ENCODE data around the gene ARHGAP26.

Gene ARHGAP26

DNA sequence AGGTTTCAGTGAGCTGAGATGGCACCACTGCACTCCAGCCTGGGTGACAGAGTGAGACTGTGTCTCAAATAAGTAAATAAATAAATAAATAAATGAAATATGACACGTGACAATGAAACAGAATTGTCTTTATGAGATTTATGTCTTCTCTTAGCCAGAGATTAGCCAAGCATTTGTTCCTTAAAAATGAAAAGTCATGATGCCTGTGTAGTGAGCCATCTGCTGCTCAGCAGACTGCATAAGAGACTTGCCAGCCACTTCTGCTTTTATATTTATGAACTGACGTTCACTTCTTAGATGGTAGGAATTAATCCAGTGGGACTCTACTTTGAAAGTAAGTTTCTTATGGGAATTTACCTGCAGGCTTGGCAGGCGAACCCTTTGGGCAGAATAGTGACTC, 405.9 kb downstream of the ARHGAP26 start:
- DNase-seq: no peak

DNA sequence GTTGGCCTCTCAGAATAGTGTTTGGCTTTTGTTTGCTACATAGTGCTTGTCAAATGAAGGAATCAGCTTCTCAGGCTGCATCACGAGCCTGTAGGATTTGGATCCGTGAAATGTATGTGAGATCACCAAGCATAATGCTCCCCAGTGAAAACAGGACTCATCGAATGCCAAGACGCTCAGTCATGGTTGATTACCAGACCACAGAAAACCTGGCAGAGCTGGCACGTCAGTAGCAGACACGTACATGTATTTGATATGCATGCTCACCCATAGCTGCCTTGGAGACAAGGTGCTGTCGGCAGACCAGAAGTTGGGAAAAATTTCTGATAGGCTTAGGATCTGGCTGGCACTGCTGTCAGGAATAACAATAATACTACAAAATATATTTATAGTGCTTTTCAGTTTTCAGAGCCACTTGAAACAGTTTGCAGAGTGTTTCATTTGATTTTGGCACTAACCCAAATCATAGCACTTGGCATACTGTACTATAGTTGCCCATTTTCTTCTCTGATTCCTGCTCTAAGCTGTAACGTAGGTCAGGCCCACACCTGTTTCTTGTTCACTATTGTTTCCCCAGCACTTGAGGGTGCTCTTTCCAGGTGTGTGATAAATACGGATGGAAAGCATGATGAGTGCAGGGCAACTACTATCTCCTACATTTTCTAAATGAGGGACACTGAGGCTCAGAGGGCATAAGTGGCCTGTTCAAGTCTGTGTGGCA, 407.2 kb downstream of the ARHGAP26 start:
- peak; percentile 91 for DNase-seq

- DNase-seq: no peak
Measured at GRCh38 chr5:143179126-143179740, 409.1 kb downstream of the ARHGAP26 start.

DNA sequence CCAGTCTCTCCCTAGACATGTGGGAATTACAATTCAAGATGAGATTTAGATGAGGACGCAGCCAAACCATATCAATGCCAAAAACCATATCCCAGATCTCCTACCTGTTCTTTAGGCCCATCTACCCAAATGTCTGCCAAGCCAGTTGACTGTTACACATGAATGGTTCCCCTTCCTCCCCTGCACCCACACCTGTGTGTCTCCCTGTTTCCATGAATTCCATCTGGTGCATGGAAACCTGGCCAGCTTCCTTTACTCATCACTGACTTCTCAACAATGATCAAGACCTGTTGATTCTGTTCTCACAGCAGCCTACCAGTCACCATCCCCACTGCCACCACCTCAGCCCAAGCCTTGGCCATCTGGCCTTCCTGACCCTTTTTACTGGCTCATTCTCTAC, 410.6 kb downstream of the ARHGAP26 start:
- no peak for DNase-seq

- DNase-seq: no peak
Measured at GRCh38 chr5:143181173-143181572, 411.0 kb downstream of the ARHGAP26 start.

DNA sequence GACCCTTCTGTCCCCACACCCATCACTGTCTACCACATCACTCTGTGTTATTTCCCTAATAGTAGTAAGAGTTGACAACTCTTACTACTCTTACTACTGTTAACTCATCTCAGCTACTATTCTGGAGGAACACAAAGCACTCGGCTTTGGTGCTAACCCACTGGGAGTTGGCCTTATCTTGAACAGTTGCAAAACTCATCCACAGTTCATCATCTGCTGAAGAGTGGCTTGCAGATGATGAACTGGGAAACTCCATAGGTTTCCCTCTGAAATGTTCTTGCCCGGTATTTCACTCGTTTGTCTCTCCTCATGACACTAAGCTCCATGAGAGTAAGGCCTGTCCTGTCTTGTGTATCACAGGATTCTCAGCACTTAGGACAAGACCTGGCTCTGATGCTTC, 411.9 kb downstream of the ARHGAP26 start:
- no peak for DNase-seq

DNA sequence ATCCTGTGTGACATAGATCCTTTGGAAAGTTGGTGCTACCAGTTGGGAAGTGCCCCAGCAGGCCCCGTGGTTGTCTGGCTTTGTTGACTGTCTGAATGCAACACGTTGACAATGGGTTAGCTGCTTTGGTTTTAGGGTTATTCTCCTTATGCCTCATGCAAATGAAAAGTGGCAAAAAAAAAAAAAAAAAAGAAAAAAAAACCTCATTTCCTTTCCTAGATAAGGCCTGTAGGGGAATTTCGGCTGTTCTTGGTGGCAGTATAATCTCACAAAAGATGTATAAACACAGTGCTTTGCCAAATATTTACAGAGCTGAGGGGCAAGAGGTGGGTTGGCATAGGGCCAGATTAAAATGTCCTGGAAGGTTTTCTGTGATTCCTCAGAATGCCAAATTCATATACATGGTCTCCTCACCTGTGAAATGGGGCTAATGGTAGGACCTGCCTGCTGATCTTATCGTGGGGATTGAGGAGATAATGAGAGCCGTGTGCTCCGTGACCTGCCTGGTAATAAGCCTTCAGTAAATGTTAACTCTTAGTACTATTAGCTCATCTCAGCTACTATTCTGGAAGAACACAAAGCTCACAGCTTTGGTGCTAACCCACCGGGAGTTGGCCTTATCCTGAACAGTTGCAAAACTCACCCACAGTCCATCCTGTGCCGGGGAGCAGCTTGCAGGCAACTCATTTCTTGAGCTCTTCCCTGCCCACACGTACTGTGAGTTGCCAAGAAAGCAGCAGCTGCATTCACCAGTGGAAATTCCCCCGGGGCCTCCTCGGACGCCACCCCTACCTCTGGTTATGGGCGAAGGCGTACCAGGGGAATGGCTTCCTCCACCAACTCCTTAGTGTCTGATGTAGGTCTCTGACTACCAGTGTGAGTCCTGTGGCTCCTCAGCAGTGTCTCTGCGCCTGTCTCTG, 413.0 kb downstream of the ARHGAP26 start:
- DNase-seq: no peak

- no peak for DNase-seq
Measured at GRCh38 chr5:143183989-143184388, 413.8 kb downstream of the ARHGAP26 start.

- DNase-seq: peak; percentile 33
Measured at GRCh38 chr5:143186623-143187022, 416.4 kb downstream of the ARHGAP26 start.

DNA sequence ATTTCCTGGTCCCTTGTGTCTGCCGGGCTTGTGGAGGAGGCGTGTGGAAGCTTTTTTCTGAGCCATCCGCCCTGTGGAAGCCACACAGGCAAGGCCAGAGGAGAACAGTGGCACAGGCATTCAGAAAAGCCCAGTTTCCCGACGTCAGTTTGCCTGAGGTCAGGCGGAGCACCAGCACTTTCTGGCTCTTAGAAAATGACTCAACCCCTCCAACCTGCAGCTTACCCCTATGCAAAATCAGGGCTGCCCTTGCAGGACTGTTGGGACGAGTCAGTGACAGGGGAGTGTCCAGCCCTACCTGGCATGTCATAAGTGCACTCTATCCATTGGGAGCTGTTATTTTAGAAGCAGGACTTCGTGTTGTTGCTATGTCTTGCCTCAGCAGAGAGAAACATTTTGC, 417.3 kb downstream of the ARHGAP26 start:
- DNase-seq: no peak

DNA sequence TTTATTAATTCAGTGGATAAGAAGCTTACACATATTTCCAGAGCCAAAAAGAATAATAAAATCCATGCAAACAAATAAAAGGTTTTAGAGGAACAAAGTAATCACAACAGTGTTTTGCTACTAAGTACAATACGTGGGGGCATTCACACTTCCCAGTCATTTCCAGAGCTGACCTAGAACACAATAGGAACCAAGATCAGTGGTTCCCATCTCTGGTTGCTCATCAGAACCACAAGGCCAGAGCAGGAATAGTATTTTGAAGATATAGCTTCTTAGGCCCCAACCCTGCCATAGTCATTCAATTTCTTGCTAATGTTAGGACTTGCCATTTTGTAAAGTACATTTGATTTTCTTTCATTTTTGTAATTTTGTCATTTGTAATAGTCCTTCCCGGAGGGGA, 417.9 kb downstream of the ARHGAP26 start:
- DNase-seq: no peak

- DNase-seq: no peak
Measured at GRCh38 chr5:143188692-143189091, 418.5 kb downstream of the ARHGAP26 start.

DNA sequence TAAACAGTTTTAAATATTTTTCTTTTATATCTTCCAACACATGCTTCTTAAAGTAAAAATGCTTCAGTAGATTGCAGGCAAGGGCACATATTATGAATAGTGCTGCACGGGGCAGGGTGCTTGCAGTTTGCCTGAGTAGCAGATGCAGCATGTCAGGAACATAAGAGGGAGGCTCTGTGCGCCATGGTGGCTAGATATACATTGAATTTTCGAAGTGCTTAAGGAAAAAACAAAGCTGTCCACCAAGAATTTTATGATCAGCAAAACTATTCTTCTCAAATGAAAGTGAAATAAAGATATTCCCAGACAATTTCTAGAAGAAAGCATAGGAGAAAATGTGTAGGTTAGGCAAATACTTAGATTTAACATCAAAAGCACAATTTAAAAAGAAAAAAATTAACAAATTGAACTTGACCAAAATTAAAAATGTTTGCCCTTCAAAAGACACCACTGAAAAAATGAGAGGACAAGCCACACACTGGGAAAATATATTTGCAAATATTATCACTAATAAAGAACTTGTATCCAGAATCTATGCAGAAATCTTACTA, 420.2 kb downstream of the ARHGAP26 start:
- no peak for DNase-seq

DNA sequence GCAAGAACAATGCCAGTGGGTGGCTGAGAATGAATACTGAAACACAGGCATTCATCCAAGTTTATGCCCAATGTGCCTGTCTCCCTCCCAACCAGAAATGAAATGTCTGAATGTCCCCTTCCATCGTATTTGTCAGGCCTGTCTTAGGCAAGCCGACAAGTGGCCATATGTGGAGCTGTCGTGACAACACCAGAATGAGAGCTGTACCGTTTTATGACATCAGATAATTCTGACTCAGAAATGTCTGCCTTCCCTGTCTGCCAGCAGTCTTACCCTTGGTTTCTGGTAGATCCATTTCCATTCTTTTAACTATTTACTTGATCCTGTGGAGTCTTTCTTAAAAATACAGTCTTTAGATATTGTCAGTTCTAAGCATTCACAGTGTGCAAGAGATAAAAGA, 421.5 kb downstream of the ARHGAP26 start:
- no peak for DNase-seq

DNA sequence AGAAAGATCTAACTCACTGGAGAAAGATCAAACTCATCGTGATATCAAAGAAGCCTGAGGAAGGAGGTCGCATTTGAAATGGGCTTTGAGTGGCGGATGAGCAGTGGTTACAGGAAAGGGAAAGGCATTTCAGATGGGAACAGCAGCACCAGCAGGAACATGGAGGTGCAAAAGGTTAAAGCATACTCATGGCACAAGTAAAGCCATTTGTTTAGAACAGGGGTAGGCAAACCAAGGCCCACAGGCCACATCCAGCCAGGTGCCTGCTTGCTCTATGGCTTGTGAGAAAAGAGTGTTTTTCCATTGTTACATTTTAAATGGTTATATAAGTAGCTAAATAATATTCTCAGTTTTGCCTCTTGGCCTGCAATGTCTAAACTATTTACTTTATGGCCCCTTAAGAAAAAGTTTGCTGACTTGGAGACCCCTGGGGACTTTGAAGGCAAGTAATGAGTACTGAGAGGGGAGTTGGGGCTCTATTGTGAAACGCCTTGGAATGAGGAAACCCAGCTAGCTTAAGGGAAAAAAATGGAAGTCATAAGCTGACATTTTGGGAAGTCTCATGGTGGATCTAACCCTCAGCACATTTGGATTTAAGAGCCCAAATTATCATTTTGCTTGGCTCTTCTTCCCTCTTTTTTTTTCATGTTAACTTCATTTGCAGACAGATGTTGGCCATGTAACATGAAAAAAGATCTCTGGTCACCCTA, 422.2 kb downstream of the ARHGAP26 start:
- no peak for DNase-seq

GRCh38 chr5:143194206-143194605, 424.0 kb downstream of the ARHGAP26 start:
- no peak for DNase-seq

GRCh38 chr5:143194713-143195112, 424.5 kb downstream of the ARHGAP26 start:
- DNase-seq: no peak

GRCh38 chr5:143195491-143195890, 425.3 kb downstream of the ARHGAP26 start:
- DNase-seq: no peak

DNA sequence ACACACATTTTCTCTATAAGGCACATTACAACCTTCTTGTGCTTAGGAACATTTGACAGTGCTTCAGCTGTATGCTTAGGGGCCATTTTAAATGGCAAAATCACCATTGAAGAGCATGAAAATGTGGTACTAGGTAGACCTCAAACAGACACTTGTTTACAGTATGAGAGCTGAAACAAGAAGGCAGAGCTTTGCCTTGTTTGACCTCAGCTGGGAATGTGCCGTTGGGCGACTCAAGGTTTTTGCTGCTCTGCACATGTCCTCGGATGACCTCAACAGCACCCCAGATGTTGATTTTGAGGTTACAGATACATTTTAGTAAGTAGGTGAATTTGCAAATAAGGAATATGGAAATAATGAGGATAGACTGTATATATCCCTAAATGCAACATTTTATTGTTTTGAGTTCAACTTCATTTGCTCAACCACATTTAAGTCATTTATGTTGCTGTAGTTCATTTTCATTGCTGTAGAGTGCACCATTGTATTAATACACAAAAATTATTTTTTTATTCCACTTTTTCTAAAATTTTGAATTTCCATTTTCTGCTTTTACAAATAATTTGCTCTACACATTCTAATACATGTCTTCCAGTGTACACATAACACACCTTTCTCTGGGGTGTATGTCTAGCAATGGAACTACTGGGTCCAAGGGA, 426.6 kb downstream of the ARHGAP26 start:
- no peak for DNase-seq

DNA sequence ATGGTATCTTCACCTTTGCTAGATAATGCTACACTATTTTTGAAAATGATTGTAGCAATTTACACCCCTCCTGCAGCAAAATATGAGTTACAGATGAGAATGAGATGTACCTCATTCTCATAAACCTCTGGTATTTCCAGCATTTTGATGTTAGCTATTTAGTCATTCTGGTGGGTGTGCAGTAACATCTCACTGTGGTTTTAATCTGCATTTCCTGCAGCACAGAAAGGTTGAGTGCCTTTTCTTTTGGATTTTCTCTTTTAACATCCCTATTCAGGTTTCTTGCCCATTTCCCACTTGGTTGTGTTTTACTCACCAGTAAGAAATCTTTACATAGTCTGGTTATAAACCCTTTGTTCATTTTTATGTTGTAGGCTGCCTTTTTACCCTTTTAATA, 427.1 kb downstream of the ARHGAP26 start:
- no peak for DNase-seq

DNA sequence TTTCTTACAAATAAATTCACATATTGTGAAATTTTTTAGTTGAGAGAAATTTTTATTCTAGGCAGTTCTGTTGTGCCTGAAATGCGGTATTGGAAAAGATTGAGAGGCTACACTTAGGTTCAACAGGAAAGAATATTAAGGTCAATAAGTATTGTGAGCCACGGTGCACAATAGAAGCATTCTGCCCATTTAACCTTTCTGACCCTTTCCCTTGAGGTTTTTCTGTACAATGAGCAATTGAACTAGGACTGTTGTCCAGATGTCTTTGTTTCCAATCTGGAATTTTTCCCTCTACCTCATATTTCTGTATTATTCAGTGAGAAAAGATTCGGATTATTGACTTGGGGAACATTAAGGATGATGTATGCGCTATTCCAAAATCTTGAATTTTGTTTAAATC, 428.2 kb downstream of the ARHGAP26 start:
- DNase-seq: no peak

GRCh38 chr5:143199161-143199560, 429.0 kb downstream of the ARHGAP26 start:
- DNase-seq: no peak
